CD8-positive, alpha-beta memory T cell (primary cell): ENCODE measurements around the gene ADAM8. TPM values are rescaled to one million over a fixed set of nuclear protein-coding genes. Genes with fewer than 3 reads are reported as not detected.
"Not testable (repeated sequence)": the region's sequence is repeated elsewhere in the genome, so short reads cannot be mapped to it uniquely, and the experiment has no call there.

ENCODE experiments used
- CTCF ChIA-PET: fragments of 350-600 bp; sonication (Branson Sonifier 250); formaldehyde crosslinking; loops from one replicate; lab custom pipeline; 2021; ENCODE audit warnings: antibody characterized with exemption; lab: Charles Lee
- POLR2A ChIA-PET: fragments of 350-600 bp; sonication (Branson Sonifier 250); formaldehyde crosslinking; loops from one replicate; lab custom pipeline; 2021; ENCODE audit warnings: antibody characterized with exemption; lab: Charles Lee
- DNase-seq, 5 donors: peaks; one replicate each; pipeline versions ENCODE4 v3.0.0 to v3.0.0-alpha.2; 2020 to 2022; ENCODE audit warnings: mixed read lengths in 1 of 5
- H3K27ac ChIP-seq: one replicate; pipeline ENCODE4 v1.7.0; 2013; ENCODE audit warnings: low read depth, mild to moderate bottlenecking, low read length, moderate library complexity
- H3K27me3 ChIP-seq: 2 replicates; pipeline ENCODE4 v1.7.0; 2013; ENCODE audit warnings: low read length, mild to moderate bottlenecking; ENCODE audit not compliant: insufficient read depth, poor library complexity, severe bottlenecking
- H3K36me3 ChIP-seq: 2 replicates; pipeline ENCODE4 v1.7.0; 2013; ENCODE audit warnings: mild to moderate bottlenecking, low read length, moderate library complexity; ENCODE audit not compliant: insufficient read depth
- H3K4me1 ChIP-seq: 2 replicates; pipeline ENCODE4 v1.7.0; 2013; ENCODE audit warnings: mild to moderate bottlenecking, low read length, moderate library complexity; ENCODE audit not compliant: insufficient read depth
- H3K4me3 ChIP-seq: 2 replicates; pipeline ENCODE4 v1.7.0; 2013; ENCODE audit warnings: mild to moderate bottlenecking, low read length
- H3K9me3 ChIP-seq: 2 replicates; pipeline ENCODE4 v1.7.0; 2013; ENCODE audit warnings: mild to moderate bottlenecking, low read length
- H3K27ac Mint-ChIP-seq, 8 donors: one replicate each; pipeline ENCODE4 v1.8.0; 2020 to 2021; ENCODE audit warnings: mixed read lengths in 8 of 8, mild to moderate bottlenecking in 6 of 8, inconsistent platforms in 3 of 8, moderate library complexity in 3 of 8
- H3K27me3 Mint-ChIP-seq, 2 donors: one replicate each; pipeline ENCODE4 v1.8.0; 2020 to 2021; ENCODE audit warnings: mixed read lengths in 2 of 2, mild to moderate bottlenecking in 1 of 2, moderate library complexity in 1 of 2
- H3K36me3 Mint-ChIP-seq, 3 donors: one replicate each; pipeline ENCODE4 v1.8.0; 2020 to 2021; ENCODE audit warnings: mixed read lengths in 3 of 3, inconsistent platforms in 1 of 3, mild to moderate bottlenecking in 1 of 3
- H3K4me1 Mint-ChIP-seq, 3 donors: one replicate each; pipeline ENCODE4 v1.8.0; 2020 to 2021; ENCODE audit warnings: mixed read lengths in 3 of 3, inconsistent platforms in 1 of 3, mild to moderate bottlenecking in 1 of 3
- H3K4me3 Mint-ChIP-seq, 7 donors: one replicate each; pipeline ENCODE4 v1.8.0; 2020 to 2021; ENCODE audit warnings: mixed read lengths in 7 of 7, mild to moderate bottlenecking in 6 of 7, moderate library complexity in 4 of 7, inconsistent platforms in 2 of 7
- H3K9me3 Mint-ChIP-seq, 5 donors: one replicate each; pipeline ENCODE4 v1.8.0; 2020 to 2022; ENCODE audit warnings: mixed read lengths in 5 of 5, mild to moderate bottlenecking in 3 of 5, moderate library complexity in 2 of 5, inconsistent platforms in 1 of 5
- polyA plus RNA-seq: library from polyadenylated mRNA; unstranded; fragments of 300-500 nt; fragmentation: Illumina TruSeq; gene quantifications from one replicate; pipeline ENCODE4 v1.2.3, GENCODE V29; 2021
- total RNA-seq, 2 experiments: library from RNA; stranded (reverse); gene quantifications; one replicate each; pipeline ENCODE4 v1.2.3, GENCODE V29; 2021

The ADAM8 gene
- total and polyA plus RNA-seq, 3 experiments from 2014 or later = 67.0 to 74.9 (median 70.0) TPM

DNA sequence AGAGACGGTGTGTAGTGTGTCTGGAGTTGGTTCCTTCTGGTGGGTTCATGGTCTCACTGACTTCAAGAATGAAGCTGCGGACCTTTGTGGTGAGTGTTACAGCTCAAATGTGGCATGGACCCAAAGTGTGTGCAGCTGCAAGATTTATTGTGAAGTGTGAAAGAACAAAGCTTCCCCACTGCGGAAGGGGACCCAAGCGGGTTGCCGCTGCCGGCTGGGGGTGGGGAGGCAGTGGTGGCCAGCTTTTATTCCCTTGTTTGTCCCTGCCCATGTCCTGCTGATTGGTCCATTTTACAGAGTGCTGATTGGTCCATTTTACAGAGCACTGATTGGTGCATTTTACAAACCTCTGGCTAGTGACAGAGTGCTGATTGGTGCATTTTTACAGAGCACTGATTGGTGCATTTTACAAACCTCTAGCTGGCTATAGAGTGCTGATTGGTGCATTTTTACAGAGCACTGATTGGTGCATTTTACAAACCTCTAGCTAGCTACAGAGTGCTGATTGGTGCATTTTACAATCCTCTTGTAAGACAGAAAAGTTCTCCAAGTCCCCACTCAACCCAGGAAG is 44.3 kb upstream of the ADAM8 start:
- H3K36me3 ChIP-seq, H3K9me3 ChIP-seq, H3K4me3 ChIP-seq, H3K27ac ChIP-seq, DNase-seq, H3K27me3 ChIP-seq, H3K9me3 Mint-ChIP-seq, POLR2A ChIA-PET, H3K4me3 Mint-ChIP-seq, H3K4me1 ChIP-seq, H3K27ac Mint-ChIP-seq, H3K36me3 Mint-ChIP-seq: not testable (repeated sequence)
- CTCF ChIA-PET = interaction anchor here (1.1 to 2.6 kb wide), 4 partner anchors 9 to 177 kb away, joined by 3 to 14 read pairs (median 4); no protein-coding TSS in a partner anchor
- H3K4me1 Mint-ChIP-seq = peaks cover 5 to 21% (median 7%) of the 10 kb centered on the region in 3 donors
- peaks cover 6 to 15% of the 10 kb centered on the region in 2 donors for H3K27me3 Mint-ChIP-seq

DNA sequence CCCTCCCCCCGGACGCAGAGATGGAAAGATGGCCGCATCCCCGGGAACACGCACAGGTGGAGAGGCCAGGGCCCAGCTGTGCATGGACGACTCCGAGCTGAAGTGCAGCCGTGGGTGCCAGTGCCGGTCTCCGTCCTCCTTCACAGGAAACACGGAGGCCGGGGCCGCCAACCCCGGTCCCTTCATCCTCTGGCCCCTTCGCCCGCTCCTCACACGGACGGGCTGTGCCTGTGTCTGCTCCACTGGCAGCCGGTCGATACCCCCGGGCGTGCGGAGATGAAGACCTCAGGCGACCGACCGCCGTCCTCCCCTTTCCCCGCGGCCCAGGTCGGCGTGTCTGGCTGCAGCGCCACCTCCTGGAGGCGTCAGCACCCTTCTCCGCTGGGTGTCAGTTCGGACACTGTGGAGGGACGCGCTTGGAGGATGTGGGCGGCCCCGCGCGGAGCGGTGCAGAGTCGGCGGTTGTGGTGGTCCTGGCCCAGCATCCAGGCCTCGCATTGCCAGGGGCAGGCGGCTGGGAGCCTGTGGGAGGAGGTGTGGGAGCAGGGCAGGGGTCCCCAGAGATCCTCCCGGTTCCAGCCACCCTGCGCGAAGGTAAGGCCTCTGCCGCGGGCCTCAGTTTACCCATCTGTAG is 41.9 kb upstream of the ADAM8 start:
- POLR2A ChIA-PET = no interaction called here
- CTCF ChIA-PET = interaction anchor here (0.6 to 1.6 kb wide), 7 partner anchors 9 to 191 kb away, joined by 3 to 4 read pairs (median 3); partner anchors contain the start of gene CALY
- peak; percentile 56 to 77 (median 61) for DNase-seq
- Mint-ChIP-seq H3K4me1 (peaks cover 5 to 12% (median 6%) of the 10 kb centered on the region in 3 donors), H3K9me3 (no peaks in the 10 kb centered on the region), H3K27me3 (peaks cover 5 to 11% of the 10 kb centered on the region in 2 donors), H3K36me3 (peaks cover 0 to 2% (median 0%) of the 10 kb centered on the region in 3 donors), H3K4me3 (peak overlapping the region in 6 of 7 donors; percentile 43 to 74 (median 66)), H3K27ac (peak overlapping the region in 1 of 8 donors; percentile 22)
- no peak overlapping the region for H3K27ac ChIP-seq
- no peaks in the 10 kb centered on the region for H3K36me3 ChIP-seq
- H3K4me3 ChIP-seq = peak overlapping the region; percentile 34
- no peaks in the 10 kb centered on the region for H3K9me3 ChIP-seq
- H3K27me3 ChIP-seq = no peaks in the 10 kb centered on the region
- H3K4me1 ChIP-seq = no peaks in the 10 kb centered on the region

DNA sequence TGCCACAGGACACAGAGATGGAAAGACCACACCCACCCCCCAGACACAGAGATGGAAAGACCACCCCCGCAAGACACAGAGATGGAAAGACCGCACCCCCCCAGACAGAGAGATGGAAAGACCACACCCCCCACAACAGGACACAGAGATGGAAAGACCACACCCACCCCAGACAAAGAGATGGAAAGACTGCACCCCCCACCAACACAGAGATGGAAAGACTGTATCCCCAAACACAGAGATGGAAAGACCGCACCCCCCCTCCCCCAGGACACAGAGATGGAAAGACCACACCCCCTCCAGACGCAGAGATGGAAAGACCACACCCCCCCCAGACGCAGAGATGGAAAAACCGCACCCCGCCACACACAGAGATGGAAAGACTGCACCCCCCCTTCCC is 40.1 kb upstream of the ADAM8 start:
- ChIA-PET CTCF (interaction anchor here (4.1 kb wide), 1 partner anchor 12 kb away, joined by 17 read pairs; no protein-coding TSS in a partner anchor), POLR2A (no interaction called here)
- H3K27me3 ChIP-seq = no peaks in the 10 kb centered on the region
- no peaks in the 10 kb centered on the region for H3K9me3 Mint-ChIP-seq
- H3K4me3 Mint-ChIP-seq = no peak overlapping the region
- H3K36me3 ChIP-seq = peaks cover 8% of the 10 kb centered on the region
- DNase-seq = no peak
- H3K9me3 ChIP-seq = no peaks in the 10 kb centered on the region
- peaks cover 5 to 12% (median 6%) of the 10 kb centered on the region in 3 donors for H3K4me1 Mint-ChIP-seq
- H3K4me3 ChIP-seq = no peak overlapping the region
- no peaks in the 10 kb centered on the region for H3K4me1 ChIP-seq
- no peak overlapping the region for H3K27ac ChIP-seq
- H3K27me3 Mint-ChIP-seq = peaks cover 4 to 11% of the 10 kb centered on the region in 2 donors
- H3K27ac Mint-ChIP-seq = no peak overlapping the region
- peaks cover 0 to 14% (median 6%) of the 10 kb centered on the region in 3 donors for H3K36me3 Mint-ChIP-seq

DNA sequence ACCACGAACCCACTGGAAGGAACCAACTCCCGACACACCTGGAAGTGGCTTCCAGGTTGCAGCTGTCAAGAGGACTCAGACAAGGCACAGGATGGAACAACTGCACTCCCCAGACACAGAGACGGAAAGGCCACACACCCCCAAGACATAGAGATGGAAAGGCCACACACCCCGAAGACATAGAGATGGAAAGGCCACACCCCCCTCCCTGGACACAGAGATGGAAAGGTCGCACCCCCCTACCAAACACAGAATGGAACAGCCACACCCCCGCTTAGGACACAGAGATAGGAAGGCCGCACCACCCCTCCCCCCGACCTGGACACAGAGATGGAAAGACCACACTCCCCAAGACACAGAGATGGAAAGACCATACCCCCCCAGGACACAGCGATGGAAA is 39.6 kb upstream of the ADAM8 start:
- Mint-ChIP-seq H3K27ac (peak overlapping the region in 1 of 8 donors; percentile 19), H3K4me1 (peaks cover 5 to 12% (median 6%) of the 10 kb centered on the region in 3 donors), H3K36me3 (peaks cover 0 to 18% (median 6%) of the 10 kb centered on the region in 3 donors), H3K9me3 (no peaks in the 10 kb centered on the region), H3K27me3 (peaks cover 4 to 11% of the 10 kb centered on the region in 2 donors), H3K4me3 (peak overlapping the region in 2 of 7 donors; percentile 42 to 79)
- no peak overlapping the region for H3K4me3 ChIP-seq
- H3K27ac ChIP-seq = no peak overlapping the region
- H3K27me3 ChIP-seq = no peaks in the 10 kb centered on the region
- POLR2A ChIA-PET = interaction anchor here (0.7 kb wide), 1 partner anchor 8 kb away, joined by 3 read pairs; no protein-coding TSS in a partner anchor
- CTCF ChIA-PET = interaction anchor here (1.1 to 4.1 kb wide), 2 partner anchors 13 to 59 kb away, joined by 3 to 17 read pairs; no protein-coding TSS in a partner anchor
- no peak for DNase-seq
- H3K9me3 ChIP-seq = no peaks in the 10 kb centered on the region
- no peaks in the 10 kb centered on the region for H3K4me1 ChIP-seq
- H3K36me3 ChIP-seq = peaks cover 12% of the 10 kb centered on the region

DNA sequence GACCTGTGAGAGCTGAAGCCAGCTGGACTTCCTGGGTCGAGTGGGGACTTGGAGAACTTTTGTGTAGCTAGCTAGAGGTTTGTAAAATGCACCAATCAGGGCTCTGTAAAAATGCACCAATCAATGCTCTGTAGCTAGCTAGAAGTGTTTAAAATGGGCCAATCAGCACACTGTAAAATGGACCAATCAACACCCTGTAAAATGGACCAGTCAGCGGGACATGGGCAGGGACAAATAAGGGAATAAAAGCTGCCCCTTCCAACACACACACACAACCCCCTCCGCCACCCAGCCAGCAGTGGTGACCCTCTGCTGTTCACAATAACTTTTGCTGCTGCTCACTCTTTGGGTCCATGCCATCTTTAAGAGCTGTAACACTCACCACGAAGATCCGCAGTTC is 39.2 kb upstream of the ADAM8 start:
- ChIA-PET POLR2A (interaction anchor here (0.7 kb wide), 1 partner anchor 9 kb away, joined by 3 read pairs; no protein-coding TSS in a partner anchor), CTCF (interaction anchor here (0.8 to 4.1 kb wide), 3 partner anchors 8 to 58 kb away, joined by 3 to 17 read pairs (median 4); no protein-coding TSS in a partner anchor)
- no peaks in the 10 kb centered on the region for H3K27me3 ChIP-seq
- no peak for DNase-seq
- peaks cover 12% of the 10 kb centered on the region for H3K36me3 ChIP-seq
- H3K9me3 Mint-ChIP-seq = no peaks in the 10 kb centered on the region
- H3K27ac Mint-ChIP-seq = peak overlapping the region in 1 of 8 donors; percentile 77
- no peaks in the 10 kb centered on the region for H3K4me1 ChIP-seq
- no peak overlapping the region for H3K4me3 ChIP-seq
- H3K4me3 Mint-ChIP-seq = peak overlapping the region in 2 of 7 donors; percentile 42 to 79
- peaks cover 4 to 11% of the 10 kb centered on the region in 2 donors for H3K27me3 Mint-ChIP-seq
- peaks cover 5 to 12% (median 6%) of the 10 kb centered on the region in 3 donors for H3K4me1 Mint-ChIP-seq
- H3K36me3 Mint-ChIP-seq = peaks cover 0 to 22% (median 6%) of the 10 kb centered on the region in 3 donors
- H3K9me3 ChIP-seq = no peaks in the 10 kb centered on the region
- H3K27ac ChIP-seq = no peak overlapping the region

DNA sequence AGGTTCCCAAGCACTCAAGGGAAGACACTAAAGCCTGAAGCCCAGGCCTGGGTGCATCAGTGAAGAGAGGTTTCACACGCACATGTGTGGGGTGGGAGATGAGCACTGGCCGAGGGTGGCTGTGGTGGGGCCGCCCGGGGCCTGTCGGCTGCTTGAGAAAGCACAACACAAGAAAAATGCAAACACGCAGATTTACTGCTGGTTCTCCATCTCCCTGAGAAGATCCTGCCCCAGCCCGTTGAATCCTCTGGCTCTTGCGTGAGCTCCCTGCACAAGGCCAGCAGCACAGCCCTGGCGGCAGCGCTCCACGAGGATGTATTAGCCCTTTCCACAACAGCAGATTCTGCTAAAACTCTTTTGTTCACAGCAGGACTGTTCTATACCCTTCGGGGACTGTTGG is 38.2 kb upstream of the ADAM8 start:
- peaks cover 0 to 31% (median 6%) of the 10 kb centered on the region in 3 donors for H3K36me3 Mint-ChIP-seq
- H3K4me3 Mint-ChIP-seq = no peak overlapping the region
- CTCF ChIA-PET = interaction anchor here (1.0 to 4.1 kb wide), 4 partner anchors 11 to 171 kb away, joined by 3 to 17 read pairs (median 4); no protein-coding TSS in a partner anchor
- H3K4me1 Mint-ChIP-seq = peaks cover 5 to 12% (median 6%) of the 10 kb centered on the region in 3 donors
- H3K27ac ChIP-seq = no peak overlapping the region
- H3K27ac Mint-ChIP-seq = peak overlapping the region in 1 of 8 donors; percentile 75
- no peaks in the 10 kb centered on the region for H3K9me3 ChIP-seq
- no peaks in the 10 kb centered on the region for H3K9me3 Mint-ChIP-seq
- peaks cover 2 to 6% of the 10 kb centered on the region in 2 donors for H3K27me3 Mint-ChIP-seq
- peaks cover 17% of the 10 kb centered on the region for H3K36me3 ChIP-seq
- POLR2A ChIA-PET = interaction anchor here (0.5 kb wide), 1 partner anchor 43 kb away, joined by 3 read pairs; no protein-coding TSS in a partner anchor
- H3K27me3 ChIP-seq = no peaks in the 10 kb centered on the region
- DNase-seq = no peak
- no peak overlapping the region for H3K4me3 ChIP-seq
- H3K4me1 ChIP-seq = no peaks in the 10 kb centered on the region

DNA sequence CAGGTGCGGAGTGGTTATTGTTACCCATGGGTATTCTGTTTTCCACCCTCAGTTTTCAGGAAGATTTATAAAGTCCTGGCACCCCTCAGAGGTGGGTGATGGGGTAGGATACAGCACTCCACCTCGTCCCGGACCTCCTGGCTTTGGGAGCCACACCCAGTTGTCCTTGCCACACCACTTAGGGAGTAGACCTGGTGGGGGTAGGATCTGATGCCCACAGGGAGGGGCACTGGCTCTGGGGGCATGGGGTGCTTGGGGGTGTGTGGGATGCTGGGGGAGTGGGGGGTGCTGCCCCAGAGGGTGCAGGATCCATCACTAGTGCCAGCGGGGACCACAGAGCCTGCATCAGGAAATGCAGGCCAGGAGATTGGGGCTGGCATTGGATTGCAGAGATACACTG is 36.5 kb upstream of the ADAM8 start:
- ChIA-PET POLR2A (no interaction called here), CTCF (interaction anchor here (1.0 to 4.1 kb wide), 2 partner anchors 16 to 744 kb away, joined by 3 to 17 read pairs; no protein-coding TSS in a partner anchor)
- Histone ChIP-seq H3K27me3 (no peaks in the 10 kb centered on the region), H3K9me3 (no peaks in the 10 kb centered on the region), H3K4me3 (no peak overlapping the region), H3K4me1 (peaks cover 6% of the 10 kb centered on the region), H3K36me3 (peaks cover 17% of the 10 kb centered on the region), H3K27ac (no peak overlapping the region)
- Mint-ChIP-seq H3K36me3 (peaks cover 0 to 36% (median 6%) of the 10 kb centered on the region in 3 donors), H3K4me1 (peaks cover 1 to 2% (median 1%) of the 10 kb centered on the region in 3 donors), H3K27me3 (peaks cover 0 to 4% of the 10 kb centered on the region in 2 donors), H3K9me3 (peaks cover 0 to 1% (median under 1%) of the 10 kb centered on the region in 5 donors), H3K27ac (peak overlapping the region in 2 of 8 donors; percentile 36 to 54), H3K4me3 (no peak overlapping the region)
- no peak for DNase-seq
